ENCODE data around the gene BCL2L2. TPM values are rescaled to one million over a fixed set of nuclear protein-coding genes. Genes with fewer than 3 reads are reported as not detected.

The BCL2L2 gene
- total RNA-seq, 4 donors from 2014 or later = 16.7 to 57.6 (median 21.4) TPM

DNA sequence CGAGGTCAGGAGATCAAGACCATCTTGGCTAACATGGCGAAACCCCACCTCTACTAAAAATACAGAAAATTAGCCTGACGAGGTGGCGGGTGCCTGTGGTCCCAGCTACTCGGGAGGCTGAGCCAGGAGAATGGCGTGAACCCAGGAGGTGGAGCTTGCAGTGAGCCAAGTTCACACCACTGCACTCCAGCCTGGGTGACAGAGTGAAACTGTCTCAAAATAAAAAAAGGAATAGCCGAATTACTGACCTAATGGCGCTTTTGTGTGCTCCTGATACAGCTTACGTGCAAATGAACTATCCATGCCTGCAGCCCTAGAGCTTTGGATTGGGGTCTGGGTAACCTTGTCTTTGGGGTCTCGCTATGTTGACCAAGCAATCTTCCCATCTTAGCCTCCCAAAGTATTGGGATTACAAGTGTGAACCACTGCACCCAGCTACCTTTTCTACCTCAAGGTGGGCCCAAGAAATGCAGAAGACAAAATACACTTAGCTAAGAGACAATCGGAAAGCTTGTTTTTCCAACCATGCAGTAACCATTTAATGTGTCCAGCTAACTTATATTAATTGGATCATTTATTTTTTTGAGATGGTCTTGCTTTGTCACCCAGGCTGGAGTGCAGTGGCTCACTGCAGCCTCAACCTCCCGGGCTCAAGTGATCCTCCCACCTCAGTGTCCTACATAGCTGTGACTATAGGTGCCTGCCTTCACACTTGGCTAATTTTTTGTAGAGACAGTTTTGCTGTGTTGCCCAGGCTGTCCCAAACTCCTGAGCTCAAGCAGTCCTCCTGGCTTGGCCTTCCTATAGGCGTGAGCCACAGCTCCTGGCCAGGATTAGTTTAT, 20.1 kb downstream of the BCL2L2 start:
- Histone ChIP-seq H3K4me1 (peaks cover 6 to 14% of the 10 kb centered on the region in 2 donors), H3K27me3 (no peaks in the 10 kb centered on the region)
- TF ChIP-seq, protein P1, sequence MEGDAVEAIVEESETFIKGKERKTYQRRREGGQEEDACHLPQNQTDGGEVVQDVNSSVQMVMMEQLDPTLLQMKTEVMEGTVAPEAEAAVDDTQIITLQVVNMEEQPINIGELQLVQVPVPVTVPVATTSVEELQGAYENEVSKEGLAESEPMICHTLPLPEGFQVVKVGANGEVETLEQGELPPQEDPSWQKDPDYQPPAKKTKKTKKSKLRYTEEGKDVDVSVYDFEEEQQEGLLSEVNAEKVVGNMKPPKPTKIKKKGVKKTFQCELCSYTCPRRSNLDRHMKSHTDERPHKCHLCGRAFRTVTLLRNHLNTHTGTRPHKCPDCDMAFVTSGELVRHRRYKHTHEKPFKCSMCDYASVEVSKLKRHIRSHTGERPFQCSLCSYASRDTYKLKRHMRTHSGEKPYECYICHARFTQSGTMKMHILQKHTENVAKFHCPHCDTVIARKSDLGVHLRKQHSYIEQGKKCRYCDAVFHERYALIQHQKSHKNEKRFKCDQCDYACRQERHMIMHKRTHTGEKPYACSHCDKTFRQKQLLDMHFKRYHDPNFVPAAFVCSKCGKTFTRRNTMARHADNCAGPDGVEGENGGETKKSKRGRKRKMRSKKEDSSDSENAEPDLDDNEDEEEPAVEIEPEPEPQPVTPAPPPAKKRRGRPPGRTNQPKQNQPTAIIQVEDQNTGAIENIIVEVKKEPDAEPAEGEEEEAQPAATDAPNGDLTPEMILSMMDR (IDR thresholded peaks at IDR 0.05) = no peak
- no peak for TF ChIP-seq POLR2A (IDR thresholded peaks at IDR 0.05)

GRCh38 chr14:23327947-23328744, 21.5 kb downstream of the BCL2L2 start:
- TF ChIP-seq POLR2A (IDR thresholded peaks at IDR 0.05) = no peak
- TF ChIP-seq, protein P1 (IDR thresholded peaks at IDR 0.05) = peak; percentile 81 to 86 (median 84)
- Histone ChIP-seq H3K36me3 (no peaks in the 10 kb centered on the region), H3K4me3 (no peak overlapping the region), H3K27me3 (no peaks in the 10 kb centered on the region), H3K9me3 (no peaks in the 10 kb centered on the region), H3K27ac (no peak overlapping the region), H3K4me1 (peaks cover under 1 to 8% of the 10 kb centered on the region in 2 donors)
- DNase-seq = peak; percentile 66 to 83
- intact Hi-C loops (cut with DNase I; ENCODE audit: low total_unique reads) = loop anchor here (5.0 kb wide), 1 partner anchor 49 kb away; the partner anchor contains the start of gene CMTM5

More for the DNA sequence above, 20.1 kb downstream of the BCL2L2 start:
- no peaks in the 10 kb centered on the region for H3K9me3 ChIP-seq
- H3K27ac ChIP-seq = no peak overlapping the region
- no peak overlapping the region for H3K4me3 ChIP-seq
- intact Hi-C loops (cut with DNase I; ENCODE audit: low total_unique reads) = loop anchor here (5.0 kb wide), 1 partner anchor 51 kb away; the partner anchor contains the start of gene CMTM5
- no peak for DNase-seq
- no peaks in the 10 kb centered on the region for H3K36me3 ChIP-seq

- Histone ChIP-seq H3K4me3 (no peak overlapping the region), H3K4me1 (no peaks in the 10 kb centered on the region), H3K27me3 (no peaks in the 10 kb centered on the region), H3K27ac (no peak overlapping the region), H3K36me3 (no peaks in the 10 kb centered on the region), H3K9me3 (no peaks in the 10 kb centered on the region)
- intact Hi-C loops (cut with DNase I; ENCODE audit: low total_unique reads) = no loop called here
- no peak for TF ChIP-seq POLR2A (IDR thresholded peaks at IDR 0.05)
- TF ChIP-seq, protein P1 (IDR thresholded peaks at IDR 0.05) = no peak
- no peak for DNase-seq
These were observed 29.0 kb downstream of the BCL2L2 start for GRCh38 chr14:23335623-23336022.

DNA sequence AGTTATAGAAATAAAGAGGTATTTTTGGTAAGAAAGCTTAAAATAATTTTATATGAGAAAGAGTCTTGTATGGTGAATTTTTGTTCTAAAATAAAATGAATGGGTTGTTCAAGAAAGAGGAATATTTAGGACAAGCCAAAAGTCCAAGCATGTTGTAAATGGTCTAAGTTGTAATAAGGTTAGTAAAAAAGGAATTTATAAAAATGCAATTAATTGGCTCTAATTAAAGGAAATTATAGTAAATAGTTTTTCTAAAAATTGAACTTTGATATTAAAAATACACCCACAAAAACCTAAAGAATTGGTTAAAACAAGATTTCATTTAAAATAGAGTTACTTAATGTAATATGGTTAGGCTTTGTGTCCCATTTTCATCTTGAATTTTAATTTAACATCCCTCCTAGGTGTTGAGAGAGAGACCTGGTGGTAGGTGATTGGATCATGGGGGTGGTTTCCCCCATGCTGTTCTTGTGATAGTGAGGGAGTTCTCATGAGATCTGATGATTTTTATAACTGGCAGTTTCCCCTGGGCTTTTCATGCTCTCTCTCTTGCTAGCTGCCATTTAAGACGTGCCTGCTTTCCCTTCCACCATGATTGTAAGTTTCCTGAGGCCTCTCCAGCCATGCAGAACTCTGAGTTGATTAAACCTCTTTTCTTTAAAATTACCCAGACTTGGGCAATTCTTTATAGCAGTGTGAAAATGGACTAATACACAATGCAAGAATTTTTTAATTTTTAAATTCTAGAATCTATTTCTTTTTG, 33.1 kb downstream of the BCL2L2 start:
- TF ChIP-seq POLR2A (IDR thresholded peaks at IDR 0.05) = no peak
- TF ChIP-seq, protein P1 (IDR thresholded peaks at IDR 0.05) = no peak
- Histone ChIP-seq H3K27ac (no peak overlapping the region), H3K4me1 (no peaks in the 10 kb centered on the region), H3K4me3 (no peak overlapping the region), H3K9me3 (no peaks in the 10 kb centered on the region), H3K36me3 (no peaks in the 10 kb centered on the region), H3K27me3 (no peaks in the 10 kb centered on the region)
- DNase-seq = no peak
- intact Hi-C loops (cut with DNase I; ENCODE audit: low total_unique reads) = no loop called here

All from uterus (tissue), 4 donors.